Measurements from ENCODE around the gene ATG4D. TPM values are rescaled to one million over a fixed set of nuclear protein-coding genes. Genes with fewer than 3 reads are reported as not detected.

Gene ATG4D
- total and polyA plus RNA-seq, 10 of the 15 experiments (the other 5 are each of a cell fraction or from before 2014, with no cell fraction given): 0.39 to 28.7 (median 13.4) TPM

GRCh38 chr19:10565567-10566407, 22.1 kb downstream of the ATG4D start, which contains the start of gene KRI1 (continued):
- no peak for TF ChIP-seq CEBPZ (IDR thresholded peaks at IDR 0.05; ENCODE audit: low read depth, low read length)
- TF ChIP-seq STAT3 (IDR thresholded peaks at IDR 0.05; ENCODE audit: low read depth, low read length): 0 out of 2 replicates have a peak, but pooled peaks have one; percentile 17
- no peak for TF ChIP-seq RBBP5 (conservative IDR thresholded peaks at IDR 0.05)
- TF ChIP-seq MAX (IDR thresholded peaks at IDR 0.05; ENCODE audit: low read depth, low read length): peak; percentile 75
- peak; percentile 8; the same call in 1 of the 2 replicates for TF ChIP-seq SPI1 (IDR thresholded peaks at IDR 0.05; ENCODE audit: borderline replicate concordance, insufficient read depth, low read depth, low read length)
- TF ChIP-seq NR2F1 (conservative IDR thresholded peaks at IDR 0.05): peak; percentile 65
- TF ChIP-seq SMARCA5 (IDR thresholded peaks at IDR 0.05): 0 out of 2 replicates have a peak, but pooled peaks have one; percentile 8
- TF ChIP-seq EP300 (IDR thresholded peaks at IDR 0.05; ENCODE audit: borderline replicate concordance in 1 of 2, control insufficient read depth in 1 of 2, low read depth in 2 of 2, low read length in 2 of 2): peak in 1 of 2 experiments; percentile 10; a peak in 1 of 4 replicates
- no peak for TF ChIP-seq SMAD1 (IDR thresholded peaks at IDR 0.05; ENCODE audit: low read depth, partially characterized antibody)
- TF ChIP-seq MXI1 (IDR thresholded peaks at IDR 0.05; ENCODE audit: low read depth, low read length): peak; percentile 34; the same call in 1 of the 2 replicates
- TF ChIP-seq SMC3 (IDR thresholded peaks at IDR 0.05; ENCODE audit: borderline replicate concordance, low read length): no peak
- 0 out of 2 replicates have a peak, but pooled peaks have one; percentile 29 for TF ChIP-seq NFYB (IDR thresholded peaks at IDR 0.05; ENCODE audit: insufficient read depth, low read depth, low read length)
- peak; percentile 79 for TF ChIP-seq NKRF (conservative IDR thresholded peaks at IDR 0.05)
- TF ChIP-seq SREBF1 (IDR thresholded peaks at IDR 0.05; ENCODE audit: low read length): no peak
- no peak for TF ChIP-seq ZBTB33 (IDR thresholded peaks at IDR 0.05)
- peak; percentile 92 for TF ChIP-seq YY1 (IDR thresholded peaks at IDR 0.05; ENCODE audit: low read depth, low read length)
- TF ChIP-seq CREB1 (IDR thresholded peaks at IDR 0.05; ENCODE audit: low read depth): peak; percentile 87
- peak; percentile 14 for TF ChIP-seq MYC (IDR thresholded peaks at IDR 0.05; ENCODE audit: insufficient read depth, insufficient read length, insufficient replicate concordance, low read length, severe bottlenecking)
- TF ChIP-seq POLR2AphosphoS2 (IDR thresholded peaks at IDR 0.05; ENCODE audit: low read depth, low read length): peak; percentile 80; the same call in 1 of the 2 replicates
- TF ChIP-seq SRF (IDR thresholded peaks at IDR 0.05; ENCODE audit: low read depth in 2 of 2, low read length in 2 of 2): 0 out of 4 replicates have a peak, but pooled peaks of 1 of the 2 experiments have one; percentile 21

All from GM12878 (cell line).